Duodenal mucosa (tissue), 2 donors: ENCODE measurements around the gene NDRG3.

Experiments used
- H3K27ac ChIP-seq: one replicate; pipeline ENCODE4 v1.7.0; 2013; ENCODE audit warnings: low read depth, low read length
- H3K27me3 ChIP-seq, 2 donors: one replicate each; pipeline ENCODE4 v1.7.0; 2013; ENCODE audit warnings: low read length in 2 of 2, control low read depth in 1 of 2; ENCODE audit not compliant: insufficient read depth in 2 of 2, control insufficient read depth in 1 of 2
- H3K36me3 ChIP-seq, 2 donors: one replicate each; pipeline ENCODE4 v1.7.0; 2013; ENCODE audit warnings: low read length in 2 of 2, control low read depth in 1 of 2; ENCODE audit not compliant: insufficient read depth in 2 of 2, control insufficient read depth in 1 of 2
- H3K4me1 ChIP-seq, 2 donors: one replicate each; pipeline ENCODE4 v1.7.0; 2013; ENCODE audit warnings: low read length in 2 of 2, control low read depth in 1 of 2; ENCODE audit not compliant: insufficient read depth in 2 of 2, control insufficient read depth in 1 of 2
- H3K4me3 ChIP-seq, 2 donors: one replicate each; pipeline ENCODE4 v1.7.0; 2013; ENCODE audit warnings: low read length in 2 of 2, low read depth in 1 of 2
- H3K9ac ChIP-seq, 2 donors: one replicate each; pipeline ENCODE4 v1.7.0; 2013; ENCODE audit warnings: low read length in 2 of 2, low read depth in 1 of 2
- H3K9me3 ChIP-seq, 2 donors: one replicate each; pipeline ENCODE4 v1.7.0; 2013; ENCODE audit warnings: low read length in 2 of 2, control low read depth in 1 of 2; ENCODE audit not compliant: control insufficient read depth in 1 of 2

NDRG3 gene

DNA sequence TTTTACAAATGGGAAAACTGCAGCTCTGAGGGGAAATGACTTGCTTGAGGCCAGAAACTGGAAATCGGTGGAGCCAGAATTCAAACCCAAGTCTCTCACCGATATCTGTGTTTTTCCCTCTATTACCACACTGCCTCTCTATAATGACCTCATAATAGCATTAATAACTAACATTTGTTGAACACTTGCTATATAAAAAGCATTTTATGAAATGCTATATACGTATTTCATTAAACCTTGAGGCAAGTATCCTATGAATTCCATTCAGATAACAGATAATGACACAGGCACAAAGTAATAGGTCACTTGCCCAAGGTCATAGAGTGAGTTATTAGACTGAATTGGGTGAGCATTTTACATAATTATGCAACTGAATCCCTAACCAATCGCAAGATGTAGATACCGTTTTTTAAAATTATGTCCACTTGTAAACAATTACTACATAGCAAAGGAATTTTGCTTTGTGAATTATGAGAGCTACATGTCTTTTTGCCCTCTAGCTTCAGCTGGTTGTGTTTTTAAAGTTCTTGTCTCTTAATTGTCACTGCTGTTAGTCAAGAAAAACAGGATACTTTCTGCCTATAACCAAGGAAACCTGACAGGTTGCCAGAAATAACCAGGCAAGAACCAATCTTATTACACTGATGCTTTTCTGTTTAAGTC is 23.0 kb upstream of the NDRG3 start:
- H3K27ac ChIP-seq: no peak overlapping the region
- peaks cover 0 to 3% of the 10 kb centered on the region in 2 donors for H3K36me3 ChIP-seq
- H3K9ac ChIP-seq: no peak overlapping the region
- H3K4me3 ChIP-seq: no peak overlapping the region
- no peaks in the 10 kb centered on the region for H3K27me3 ChIP-seq
- H3K9me3 ChIP-seq: no peaks in the 10 kb centered on the region
- H3K4me1 ChIP-seq: peaks cover 10 to 11% of the 10 kb centered on the region in 2 donors

DNA sequence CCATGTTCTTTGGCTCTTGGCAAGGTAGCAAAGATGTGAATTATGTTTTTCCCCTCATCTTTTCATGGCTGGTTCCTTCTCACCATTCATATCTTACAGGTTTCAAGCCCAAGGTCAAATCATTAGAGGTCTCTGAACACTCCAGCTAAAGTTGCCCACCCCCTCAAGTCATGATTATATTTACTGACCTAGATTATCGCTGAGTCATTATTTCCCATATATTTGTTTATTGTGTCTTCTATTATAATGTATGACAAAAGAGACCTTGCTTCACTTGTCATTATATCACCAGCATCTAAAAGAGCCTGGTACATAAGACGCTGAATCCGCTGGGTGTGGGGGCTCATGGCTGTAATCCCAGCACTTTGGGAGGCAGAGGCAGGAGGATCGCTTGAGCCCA is 15.2 kb upstream of the NDRG3 start:
- Histone ChIP-seq H3K27ac (no peak overlapping the region), H3K4me3 (no peak overlapping the region), H3K36me3 (peaks cover 2 to 13% of the 10 kb centered on the region in 2 donors), H3K4me1 (no peaks in the 10 kb centered on the region), H3K27me3 (no peaks in the 10 kb centered on the region), H3K9me3 (no peaks in the 10 kb centered on the region), H3K9ac (no peak overlapping the region)

- Histone ChIP-seq H3K9me3 (no peaks in the 10 kb centered on the region), H3K27me3 (no peaks in the 10 kb centered on the region), H3K9ac (no peak overlapping the region), H3K4me1 (no peaks in the 10 kb centered on the region), H3K4me3 (no peak overlapping the region), H3K36me3 (peaks cover 4 to 17% of the 10 kb centered on the region in 2 donors), H3K27ac (no peak overlapping the region)
These were observed 14.8 kb upstream of the NDRG3 start for GRCh38 chr20:36760647-36761046.

DNA sequence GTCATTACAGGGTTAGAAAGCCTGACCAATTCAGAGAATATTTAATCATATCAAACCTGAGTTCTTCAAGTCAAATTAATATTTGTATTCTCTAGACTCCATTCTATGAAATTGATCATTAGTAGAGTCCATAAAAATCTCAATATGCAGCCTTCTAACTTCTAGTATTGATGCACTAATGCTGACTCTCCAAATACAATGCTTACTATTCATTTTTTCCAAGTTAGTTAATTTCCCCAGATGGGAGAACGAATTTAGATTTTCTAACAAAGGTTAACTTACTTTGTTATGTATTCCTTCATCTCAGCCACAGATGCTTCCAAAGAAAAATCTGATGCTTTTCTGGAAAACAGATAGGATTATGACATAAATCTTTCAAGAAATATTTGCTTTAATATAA is 12.4 kb upstream of the NDRG3 start:
- peaks cover 7 to 32% of the 10 kb centered on the region in 2 donors for H3K36me3 ChIP-seq
- H3K4me3 ChIP-seq: no peak overlapping the region
- no peaks in the 10 kb centered on the region for H3K4me1 ChIP-seq
- H3K9ac ChIP-seq: no peak overlapping the region
- H3K27ac ChIP-seq: no peak overlapping the region
- H3K9me3 ChIP-seq: no peaks in the 10 kb centered on the region
- no peaks in the 10 kb centered on the region for H3K27me3 ChIP-seq

DNA sequence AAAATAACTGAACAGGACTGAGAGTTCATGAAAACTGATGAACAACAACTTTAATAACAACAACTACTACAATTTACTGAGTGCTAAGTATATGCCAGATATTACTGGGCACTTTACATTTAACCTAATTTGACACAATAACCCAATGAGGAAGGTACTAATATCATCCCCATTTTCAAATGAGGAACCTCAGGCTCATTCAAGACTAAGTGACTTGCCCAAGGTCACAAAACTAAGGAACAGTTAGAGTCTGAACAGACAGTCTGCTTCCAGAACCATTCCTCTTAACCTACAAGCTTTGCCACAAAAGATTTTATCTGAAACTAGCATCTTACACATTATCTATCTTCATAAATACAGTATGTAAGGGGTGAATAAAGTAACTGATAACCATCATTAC is 10.6 kb upstream of the NDRG3 start:
- no peaks in the 10 kb centered on the region for H3K9me3 ChIP-seq
- no peak overlapping the region for H3K27ac ChIP-seq
- no peak overlapping the region for H3K4me3 ChIP-seq
- H3K4me1 ChIP-seq: no peaks in the 10 kb centered on the region
- peaks cover 14 to 47% of the 10 kb centered on the region in 2 donors for H3K36me3 ChIP-seq
- no peak overlapping the region for H3K9ac ChIP-seq
- H3K27me3 ChIP-seq: no peaks in the 10 kb centered on the region

GRCh38 chr20:36754656-36755222 is 8.8 kb upstream of the NDRG3 start:
- H3K36me3 ChIP-seq: peaks cover 14 to 47% of the 10 kb centered on the region in 2 donors
- no peak overlapping the region for H3K4me3 ChIP-seq
- no peak overlapping the region for H3K9ac ChIP-seq
- no peaks in the 10 kb centered on the region for H3K27me3 ChIP-seq
- no peaks in the 10 kb centered on the region for H3K4me1 ChIP-seq
- no peaks in the 10 kb centered on the region for H3K9me3 ChIP-seq
- H3K27ac ChIP-seq: no peak overlapping the region

DNA sequence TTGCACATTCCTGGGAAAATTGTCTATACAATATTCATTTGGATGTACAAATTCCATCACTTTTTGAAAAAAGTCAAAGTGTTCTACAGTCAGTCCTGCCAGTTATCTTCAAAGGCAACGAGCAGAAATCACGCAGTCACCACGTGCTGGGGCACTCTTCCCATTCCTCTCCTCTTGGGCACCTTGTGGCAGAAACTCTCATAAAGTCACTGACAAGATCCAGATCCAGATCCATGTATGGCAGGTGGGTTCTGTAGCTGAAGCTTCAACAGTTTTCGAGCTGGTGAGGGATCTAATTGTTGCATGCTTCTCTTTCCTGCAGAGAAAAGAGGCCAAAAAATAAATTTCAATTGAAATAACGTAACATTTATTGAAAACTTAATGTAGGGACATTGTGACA is 6.7 kb upstream of the NDRG3 start:
- no peak overlapping the region for H3K9ac ChIP-seq
- no peaks in the 10 kb centered on the region for H3K4me1 ChIP-seq
- H3K4me3 ChIP-seq: no peak overlapping the region
- no peaks in the 10 kb centered on the region for H3K9me3 ChIP-seq
- H3K36me3 ChIP-seq: peaks cover 12 to 44% of the 10 kb centered on the region in 2 donors
- no peaks in the 10 kb centered on the region for H3K27me3 ChIP-seq
- no peak overlapping the region for H3K27ac ChIP-seq

DNA sequence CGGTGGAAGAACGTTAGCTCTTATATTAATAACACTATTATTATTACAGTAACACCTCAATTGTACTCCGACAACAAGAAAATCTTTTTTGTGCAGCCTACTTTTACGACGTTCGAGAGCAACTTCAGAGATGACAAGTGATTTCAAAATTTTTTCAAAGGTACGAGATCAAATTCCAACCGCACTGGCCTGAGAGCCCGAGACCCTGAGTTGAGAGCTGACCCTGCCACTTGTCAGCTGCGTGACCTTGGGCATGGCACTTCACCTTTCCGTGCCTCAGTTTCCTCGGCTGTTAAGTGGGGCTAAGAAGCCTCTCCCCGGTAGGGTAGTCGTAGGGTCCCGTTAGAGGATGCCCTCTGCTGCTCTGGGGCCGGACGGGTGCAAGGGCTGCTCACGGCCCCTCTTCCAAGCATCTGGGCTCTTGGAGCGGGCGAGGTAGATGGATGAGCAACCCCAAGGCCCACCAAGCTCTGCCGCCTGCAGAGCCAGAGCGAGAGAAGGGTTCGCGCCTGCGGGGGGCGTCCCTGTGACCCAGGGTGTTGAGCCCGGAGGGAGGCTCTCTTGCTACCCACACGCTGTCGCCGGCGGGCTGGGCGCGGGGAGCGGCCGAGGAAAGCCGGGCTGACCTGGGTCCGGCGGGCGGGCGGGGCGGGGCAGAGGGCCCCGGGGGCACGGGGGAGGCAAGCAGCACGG is 510 bp downstream of the NDRG3 start:
- Histone ChIP-seq H3K36me3 (no peaks in the 10 kb centered on the region), H3K27ac (no peak overlapping the region)

GRCh38 chr20:36744764-36745191 is 1.1 kb downstream of the NDRG3 start:
- no peaks in the 10 kb centered on the region for H3K9me3 ChIP-seq
- H3K9ac ChIP-seq: peak overlapping the region; percentile 64 to 72
- H3K36me3 ChIP-seq: no peaks in the 10 kb centered on the region
- H3K27ac ChIP-seq: no peak overlapping the region
- peak overlapping the region; percentile 84 to 92 for H3K4me3 ChIP-seq
- H3K27me3 ChIP-seq: no peaks in the 10 kb centered on the region
- peaks cover 7 to 9% of the 10 kb centered on the region in 2 donors for H3K4me1 ChIP-seq

More for the DNA sequence above, 510 bp downstream of the NDRG3 start:
- peaks cover 7 to 9% of the 10 kb centered on the region in 2 donors for H3K4me1 ChIP-seq
- H3K27me3 ChIP-seq: no peaks in the 10 kb centered on the region
- peak overlapping the region; percentile 84 to 92 for H3K4me3 ChIP-seq
- H3K9me3 ChIP-seq: no peaks in the 10 kb centered on the region
- H3K9ac ChIP-seq: peak overlapping the region; percentile 64 to 72

- H3K4me1 ChIP-seq: peaks cover 7 to 9% of the 10 kb centered on the region in 2 donors
- H3K4me3 ChIP-seq: no peak overlapping the region
- H3K27me3 ChIP-seq: no peaks in the 10 kb centered on the region
- no peak overlapping the region for H3K9ac ChIP-seq
- H3K9me3 ChIP-seq: no peaks in the 10 kb centered on the region
- H3K27ac ChIP-seq: no peak overlapping the region
- no peaks in the 10 kb centered on the region for H3K36me3 ChIP-seq
These were observed 1.6 kb downstream of the NDRG3 start for GRCh38 chr20:36744243-36744642.
